ENCODE results near the gene MMP25.
A peak's percentile ranks its signal among the peaks of the same experiment; 100 is the strongest.
"Not testable (repeated sequence)": the region's sequence is repeated elsewhere in the genome, so short reads cannot be mapped to it uniquely, and the experiment has no call there.

MMP25 gene

DNA sequence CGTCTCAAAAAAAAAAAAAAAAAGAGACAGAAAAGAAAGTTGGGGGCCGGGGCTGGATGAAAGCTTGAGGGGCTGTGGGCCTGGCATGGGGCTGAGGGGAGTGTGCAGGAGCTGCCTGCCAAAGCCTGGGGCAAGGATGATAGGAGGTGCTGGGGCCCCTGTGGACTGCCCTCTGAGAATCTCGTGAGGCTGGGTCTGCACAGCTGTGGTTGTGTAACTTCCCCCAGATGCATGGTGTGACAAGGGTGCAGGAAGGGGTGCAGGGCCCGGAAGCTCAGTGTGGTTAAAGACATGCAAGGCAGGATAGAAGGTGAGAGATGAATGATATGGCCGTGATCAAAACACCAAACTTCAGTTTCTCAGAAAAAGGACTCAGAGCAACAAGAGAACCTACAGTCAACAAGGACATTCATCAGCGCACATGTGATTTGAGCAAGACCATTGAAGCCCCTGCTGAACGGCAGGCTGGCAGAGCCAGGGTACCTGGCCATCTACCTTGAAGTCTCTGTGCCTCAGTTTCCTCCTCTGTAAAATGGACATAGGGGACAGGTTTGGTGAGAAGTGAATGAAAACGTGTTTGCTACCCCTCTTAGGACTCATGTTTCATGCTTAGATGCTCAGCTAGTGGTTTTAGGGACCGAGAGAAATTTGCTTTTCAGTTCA is 28.6 kb downstream of the MMP25 start:
- no peak for DNase-seq

DNA sequence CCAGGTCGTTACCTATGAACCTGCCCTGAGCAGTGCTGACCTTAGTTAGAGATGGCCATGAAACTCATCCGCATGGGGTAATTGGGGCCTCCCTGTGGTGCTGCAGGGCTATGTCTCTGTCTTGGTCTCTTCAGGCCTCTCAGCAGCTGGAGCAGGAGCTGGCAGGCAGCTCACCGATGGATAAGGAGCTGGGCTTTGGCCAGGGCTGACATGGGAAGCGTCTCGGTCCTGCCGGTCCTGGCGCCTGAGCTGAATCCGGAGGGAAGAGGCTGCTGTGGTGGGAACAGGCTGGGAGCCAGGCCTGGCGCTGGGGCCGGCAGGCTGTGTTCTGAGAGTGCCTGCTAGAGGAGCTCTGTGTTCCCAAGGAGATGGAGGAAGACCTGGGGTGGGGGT is 29.2 kb downstream of the MMP25 start:
- no peak for DNase-seq

DNA sequence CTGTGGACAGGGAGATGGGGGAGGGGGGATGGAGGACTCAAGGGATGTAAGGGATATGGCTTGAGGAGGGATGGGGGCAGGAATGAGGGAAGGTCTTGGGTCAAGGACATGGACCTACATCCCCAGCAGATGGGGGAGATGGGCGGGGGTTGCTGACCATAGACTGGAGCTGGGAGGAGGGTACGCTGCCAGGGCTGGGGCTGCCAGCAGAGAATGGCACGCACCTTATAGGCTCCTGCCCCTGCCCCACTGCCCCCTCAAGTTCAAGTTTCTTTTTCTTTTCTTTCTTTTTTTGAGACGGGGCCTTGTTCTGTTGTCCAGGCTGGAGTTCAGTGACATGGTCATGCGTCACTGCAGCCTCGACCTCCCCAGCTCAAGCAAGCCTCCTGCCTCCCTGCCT is 29.6 kb downstream of the MMP25 start:
- not testable (repeated sequence) for DNase-seq

DNA sequence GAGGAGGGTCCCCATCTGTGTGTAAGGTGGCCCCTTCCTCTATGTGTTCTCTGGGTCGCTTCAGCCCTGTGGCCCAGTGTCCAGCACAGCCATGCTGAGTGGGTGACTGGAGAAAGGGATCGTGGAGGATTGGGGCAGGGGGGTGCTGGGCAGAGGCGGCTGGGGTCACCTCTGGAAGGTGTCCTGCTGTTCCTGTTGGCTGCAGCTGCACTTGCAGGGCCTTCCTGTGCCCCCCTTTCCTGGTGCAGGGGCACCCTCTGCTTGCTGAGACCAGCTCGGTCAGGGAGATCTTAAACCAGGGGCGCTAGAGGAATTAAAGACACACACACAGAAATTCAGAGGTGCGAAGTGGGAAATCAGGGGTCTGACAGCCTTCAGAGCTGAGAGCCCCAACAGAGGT is 30.2 kb downstream of the MMP25 start:
- DNase-seq = no peak

DNA sequence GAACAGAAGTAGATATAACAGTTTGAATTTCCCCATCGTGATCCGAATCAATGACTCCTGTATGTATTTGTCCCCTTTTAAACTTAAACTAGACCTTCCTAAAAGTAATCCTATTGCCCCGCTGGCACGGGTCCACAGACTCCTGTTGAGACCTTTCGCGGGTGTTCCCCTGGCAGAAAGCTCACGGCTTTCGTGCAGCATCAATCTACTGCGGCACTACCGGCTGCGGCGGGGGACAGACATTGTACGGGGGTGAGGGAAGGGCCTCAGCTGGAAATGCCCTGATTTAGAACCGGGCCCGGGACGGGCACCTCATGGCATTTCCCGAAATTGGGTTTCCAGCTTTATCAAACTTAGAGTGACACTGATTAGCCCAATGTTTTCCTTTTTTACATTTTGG is 33.7 kb downstream of the MMP25 start:
- no peak for DNase-seq

DNA sequence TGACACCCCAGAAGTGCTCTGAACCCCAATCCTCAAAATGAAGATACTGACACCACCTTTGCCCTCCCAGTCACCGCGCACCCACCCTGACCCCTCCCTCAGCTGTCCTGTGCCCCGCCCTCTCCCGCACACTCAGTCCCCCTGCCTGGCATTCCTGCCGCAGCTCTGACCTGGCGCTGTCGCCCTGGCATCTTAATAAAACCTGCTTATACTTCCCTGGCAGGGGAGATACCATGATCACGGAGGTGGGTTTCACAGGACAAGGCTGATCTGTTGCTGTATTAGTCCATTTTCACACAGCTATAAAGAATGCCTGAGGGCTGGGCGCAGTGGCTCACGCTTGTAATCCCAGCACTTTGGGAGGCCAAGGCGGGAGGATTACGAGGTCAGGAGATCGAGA is 35.6 kb downstream of the MMP25 start:
- DNase-seq = not testable (repeated sequence)

DNA sequence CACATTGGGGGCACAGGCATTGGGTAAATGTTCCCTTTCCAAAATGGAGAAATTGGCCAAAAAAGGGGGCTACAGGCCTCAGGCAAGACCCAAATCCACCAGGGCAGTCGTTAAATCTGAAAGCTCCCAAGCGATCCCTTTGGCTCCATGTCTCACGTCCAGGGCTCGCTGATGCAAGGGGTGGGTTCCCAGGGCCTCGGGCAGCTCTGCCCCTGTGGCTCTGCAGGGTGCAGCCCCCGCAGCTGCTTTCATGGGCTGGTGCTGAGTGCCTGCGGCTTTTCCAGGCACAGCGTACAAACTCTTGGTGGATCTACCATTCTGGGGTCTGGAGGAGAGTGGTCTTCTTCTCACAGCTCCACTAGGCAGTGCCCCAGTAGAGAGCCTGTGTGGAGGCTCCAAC is 37.0 kb downstream of the MMP25 start:
- DNase-seq = not testable (repeated sequence)

DNA sequence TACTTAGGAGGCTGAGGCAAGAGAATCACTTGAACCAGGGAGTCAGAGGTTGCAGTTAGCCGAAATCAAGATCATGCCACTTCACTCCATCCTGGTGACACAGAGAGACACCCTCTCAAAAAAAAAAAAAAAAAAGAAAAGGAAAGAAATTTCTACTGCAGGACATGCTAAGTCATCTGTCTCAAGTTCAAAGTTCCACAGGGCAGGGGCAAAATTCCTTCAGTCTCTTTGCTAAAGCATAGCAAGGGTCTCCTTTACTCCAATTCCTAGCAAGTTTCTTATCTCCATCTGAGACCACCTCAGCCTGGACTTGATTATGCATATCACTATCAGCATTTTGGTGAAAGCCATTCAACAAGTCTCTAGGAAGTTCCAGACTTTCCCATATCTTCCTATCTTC is 38.1 kb downstream of the MMP25 start:
- DNase-seq = no peak

DNA sequence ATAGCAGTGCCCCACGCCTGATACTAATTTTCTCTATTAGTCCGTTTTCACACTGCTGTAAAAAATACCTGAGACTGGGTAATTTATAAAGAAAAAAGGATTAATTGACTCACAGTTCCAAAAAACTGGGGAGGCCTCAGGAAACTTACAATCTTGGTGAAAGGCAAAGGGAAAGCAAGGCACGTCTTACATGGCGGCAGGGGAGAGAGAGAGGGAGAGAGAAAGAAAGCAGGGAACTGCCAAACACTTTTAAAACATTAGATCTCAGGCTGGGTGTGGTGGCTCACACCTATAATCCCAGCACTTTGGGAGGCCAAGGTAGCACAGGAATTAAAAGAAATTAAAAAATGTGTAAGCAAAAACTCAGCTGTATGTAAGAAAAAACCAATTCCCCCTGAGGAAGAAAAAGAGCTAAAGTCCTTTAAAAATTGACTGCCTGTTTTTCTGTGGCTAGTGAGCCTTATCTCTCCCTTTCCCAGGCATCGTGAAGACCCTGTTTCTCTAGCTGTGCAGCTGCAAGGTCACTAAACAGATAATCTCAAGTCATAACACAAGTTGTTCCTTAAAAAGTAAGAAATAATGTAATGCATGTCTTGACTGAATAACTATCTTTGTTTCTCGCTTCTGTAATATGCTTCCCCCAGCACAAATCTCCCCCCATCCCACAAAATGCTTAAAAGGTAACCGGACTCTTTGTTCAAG is 38.8 kb downstream of the MMP25 start:
- no peak for DNase-seq

DNA sequence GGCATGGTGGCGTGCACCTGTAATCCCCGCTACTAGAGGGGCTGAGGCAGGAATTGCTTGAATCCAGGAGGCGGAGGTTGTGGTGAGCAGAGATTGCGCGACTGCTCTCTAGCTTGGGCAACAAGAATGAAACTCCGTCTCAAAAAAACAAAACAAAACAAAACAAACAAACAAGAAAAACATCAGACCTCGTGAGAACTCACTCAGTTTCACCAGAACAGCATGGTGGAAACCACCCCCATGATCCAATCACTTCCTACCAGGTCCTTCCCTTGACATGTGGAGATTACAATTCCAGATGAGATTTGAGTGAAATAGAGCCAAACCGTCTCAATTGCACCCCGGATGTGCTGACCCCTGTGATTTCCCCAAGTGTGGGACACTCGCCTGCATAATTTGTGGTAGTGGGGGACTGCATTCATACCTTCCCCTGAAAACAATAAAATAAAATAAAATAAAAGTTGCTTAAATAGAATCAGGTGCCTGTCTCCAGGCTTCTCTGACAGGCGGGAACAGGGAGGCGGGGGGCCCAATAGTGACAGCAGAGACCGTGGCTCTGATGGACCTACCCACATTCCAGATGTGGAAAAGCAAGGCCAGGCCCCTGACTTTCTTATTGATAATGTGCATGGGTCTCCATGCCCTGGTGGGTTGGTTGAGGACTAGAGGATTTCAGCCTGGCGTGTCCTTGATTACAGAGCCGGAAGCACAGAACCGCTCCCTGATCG is 39.7 kb downstream of the MMP25 start:
- DNase-seq = no peak

DNA sequence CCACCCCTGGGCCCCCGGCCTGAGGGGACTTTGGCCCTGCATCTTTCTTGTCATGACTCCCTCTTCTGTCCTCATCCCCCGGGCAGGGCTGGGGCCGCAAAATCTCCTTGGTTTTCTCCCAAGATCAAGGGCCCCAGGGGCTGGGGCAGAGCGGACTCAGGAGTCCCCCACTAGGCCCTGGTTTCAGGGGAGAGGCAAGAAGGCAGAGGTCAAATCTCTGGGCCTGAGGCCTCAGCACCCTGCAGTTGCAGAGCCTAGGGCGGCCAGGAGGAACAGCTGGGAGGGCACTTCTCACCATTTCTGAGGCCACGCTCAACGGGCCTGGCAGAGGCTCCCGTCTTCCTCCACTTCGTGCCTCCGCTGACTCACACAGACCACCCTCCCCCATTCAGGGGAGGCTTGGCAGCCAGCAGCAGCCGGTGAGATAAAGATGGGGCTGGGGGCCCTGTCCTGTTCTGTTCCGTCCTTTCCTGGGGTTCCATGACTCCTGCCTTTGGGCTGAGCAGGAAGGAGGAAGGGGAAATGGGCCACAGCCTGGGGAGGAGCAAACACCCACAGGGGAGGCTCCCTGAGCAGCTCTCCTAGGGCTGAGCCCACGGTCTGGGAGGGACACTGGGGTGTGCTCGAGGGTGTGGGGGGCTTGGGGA is 40.4 kb downstream of the MMP25 start:
- DNase-seq = peak in 1 of 2 donors; percentile 24

DNA sequence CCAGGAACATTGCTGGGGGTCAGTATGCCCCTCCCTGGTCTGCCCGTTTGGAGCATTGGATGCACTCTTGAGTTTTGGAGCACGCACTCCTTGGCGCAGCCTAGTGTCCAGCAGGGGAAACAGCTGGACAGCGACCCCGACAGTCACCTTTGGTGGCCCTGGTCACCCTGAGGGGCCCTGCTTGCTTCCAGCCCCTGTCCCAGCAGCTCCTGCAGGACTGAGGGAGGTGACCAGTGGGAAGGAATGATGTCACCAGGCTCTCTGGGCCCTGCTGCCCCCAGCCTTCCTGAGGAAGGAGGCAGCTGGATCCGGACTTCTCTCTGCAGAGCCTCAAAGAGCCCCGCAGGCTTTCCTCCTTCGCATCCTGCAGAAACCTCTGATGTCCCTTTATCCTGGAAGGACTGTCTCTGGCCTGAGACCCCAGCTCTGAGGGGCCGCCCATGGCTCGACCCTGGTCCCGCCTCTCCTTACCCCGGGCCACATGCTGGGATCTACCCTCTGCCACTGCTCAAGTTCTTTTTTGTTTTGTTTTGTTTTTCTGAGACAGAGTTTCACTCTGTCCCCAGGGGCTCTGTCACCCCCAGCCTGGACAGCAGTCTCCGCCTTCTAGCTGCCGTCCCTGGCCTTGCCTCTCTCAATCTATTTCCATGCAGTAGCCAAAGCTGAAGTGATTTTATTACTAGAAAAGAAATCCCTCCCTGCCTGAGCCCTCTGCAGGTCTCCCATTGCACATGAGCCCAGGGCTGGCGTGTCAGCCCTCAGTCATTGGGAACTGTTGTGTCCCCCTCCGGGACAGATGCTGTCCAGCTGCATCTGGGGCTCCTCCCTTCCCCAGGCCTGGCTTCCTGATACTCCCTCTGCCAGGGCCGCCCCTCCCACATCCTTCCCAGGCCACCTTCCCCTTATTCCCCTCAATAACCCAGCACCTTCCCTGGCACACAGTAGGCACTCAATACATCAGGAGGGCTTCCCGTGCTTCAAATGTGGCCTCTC is 41.2 kb downstream of the MMP25 start:
- no peak for DNase-seq

DNA sequence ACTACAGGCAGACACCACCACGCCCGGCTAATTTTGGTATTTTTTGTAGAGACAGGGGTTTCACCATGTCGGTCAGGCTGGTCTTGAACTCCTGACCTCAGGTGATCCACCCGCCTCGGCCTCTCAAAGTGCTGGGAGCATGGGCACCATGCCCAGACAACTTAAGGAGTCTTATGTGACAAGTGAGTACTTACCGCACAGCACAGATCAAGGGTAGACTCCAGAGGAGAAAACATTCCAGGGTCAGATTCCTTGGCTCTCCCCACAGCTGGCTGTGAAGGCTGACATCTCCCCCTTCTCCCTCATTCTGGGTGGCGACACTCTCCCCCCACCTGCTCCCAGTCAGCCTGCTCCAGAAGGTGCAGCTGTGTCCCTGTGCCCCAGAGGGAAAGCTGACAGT is 42.1 kb downstream of the MMP25 start:
- DNase-seq = no peak

DNA sequence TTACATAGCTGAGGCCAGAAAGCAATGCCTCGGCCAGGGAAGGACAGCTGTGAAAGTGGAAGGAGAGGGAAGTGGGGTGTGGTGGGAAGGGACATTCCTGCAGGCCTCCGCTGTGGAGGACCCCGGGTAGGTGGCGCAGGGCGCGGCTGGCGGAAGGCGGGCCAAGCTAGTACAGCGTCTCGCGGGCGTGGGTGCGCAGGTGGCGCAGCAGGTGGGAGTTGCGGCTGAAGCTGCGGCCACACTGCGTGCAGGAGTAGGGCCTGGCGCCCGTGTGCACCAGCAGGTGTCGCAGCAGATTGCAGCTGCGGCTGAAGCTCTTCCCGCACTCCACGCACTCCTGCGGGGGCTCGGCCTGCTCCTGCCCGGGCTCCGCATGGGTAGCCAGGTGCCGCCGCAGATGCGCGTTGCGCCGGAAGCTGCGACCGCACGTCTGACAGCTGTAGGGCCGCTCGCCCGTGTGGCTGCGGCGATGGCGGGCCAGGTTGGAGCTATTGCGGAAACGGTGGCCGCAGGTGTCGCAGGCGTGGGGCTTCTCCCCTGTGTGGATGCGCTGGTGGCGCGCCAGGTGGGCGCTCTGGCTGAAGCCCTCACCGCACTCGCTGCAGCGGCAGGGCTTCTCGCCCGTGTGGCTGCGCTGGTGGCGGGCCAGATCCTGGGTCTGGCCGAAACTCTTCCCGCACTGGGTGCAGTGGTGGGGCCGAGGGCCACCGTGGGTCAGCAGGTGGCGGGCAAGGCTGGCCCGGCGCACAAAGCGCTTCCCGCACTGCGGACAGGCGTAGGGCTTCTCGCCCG is 42.8 kb downstream of the MMP25 start:
- no peak for DNase-seq

DNA sequence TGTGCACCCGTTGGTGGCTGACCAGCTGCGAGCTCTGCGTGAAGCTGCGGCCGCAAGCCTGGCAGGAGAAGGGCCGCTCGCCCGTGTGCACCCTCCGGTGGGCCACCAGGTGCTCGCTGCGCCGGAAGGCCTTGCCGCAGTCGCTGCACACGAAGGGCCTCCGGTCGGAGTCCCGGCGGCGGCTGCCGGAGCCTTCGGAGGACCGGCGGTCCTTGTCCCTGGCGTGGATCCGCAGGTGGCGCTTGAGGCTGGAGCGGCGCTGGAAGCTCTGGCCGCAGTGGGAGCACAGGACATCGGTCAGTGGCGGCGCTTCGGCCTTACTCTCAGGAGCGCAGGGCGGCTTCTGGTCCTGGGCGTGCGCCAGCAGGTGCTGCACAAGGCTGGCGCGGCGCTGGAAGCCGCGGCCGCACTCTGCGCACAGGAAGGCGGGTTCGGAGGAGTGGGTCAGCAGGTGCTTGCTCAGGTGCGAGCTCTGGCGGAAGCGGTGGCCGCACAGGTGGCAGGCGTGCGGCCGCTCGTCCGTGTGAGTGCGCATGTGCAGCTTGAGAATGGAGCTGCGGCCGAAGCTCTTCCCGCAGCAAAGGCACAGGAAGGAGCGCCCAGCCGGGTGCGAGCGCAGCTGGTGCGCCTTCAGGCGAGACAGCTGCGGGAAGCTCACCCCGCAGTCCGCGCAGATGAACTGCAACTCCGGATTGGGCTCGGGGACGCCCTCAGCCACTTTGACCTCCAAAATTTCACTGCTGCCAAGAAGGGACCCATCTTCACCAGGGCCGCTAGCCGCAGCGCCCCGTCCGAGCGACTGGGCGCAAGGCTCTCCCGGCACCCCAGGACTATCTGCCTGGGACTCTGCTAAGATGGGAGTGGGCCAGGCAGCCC is 43.6 kb downstream of the MMP25 start:
- DNase-seq = no peak

DNA sequence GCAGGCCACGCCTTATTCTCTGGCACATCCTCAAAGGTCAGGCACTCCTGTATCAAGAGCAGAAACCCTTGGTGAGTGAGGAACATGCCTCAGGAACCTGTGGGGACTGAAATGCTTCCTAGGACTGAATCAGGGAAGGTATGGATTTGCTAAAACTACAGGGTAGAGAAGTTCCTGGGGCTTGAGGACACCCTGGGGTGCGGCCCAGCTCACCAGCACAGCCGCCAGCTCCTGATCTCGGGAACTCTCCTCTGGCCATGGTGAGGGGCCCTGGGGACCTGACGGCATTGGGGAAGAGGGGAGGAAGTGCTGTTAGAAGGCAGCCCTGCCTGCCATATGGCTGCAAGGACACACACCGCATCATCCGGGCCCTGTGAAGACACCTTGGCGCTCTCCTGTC is 45.2 kb downstream of the MMP25 start:
- DNase-seq = no peak

DNA sequence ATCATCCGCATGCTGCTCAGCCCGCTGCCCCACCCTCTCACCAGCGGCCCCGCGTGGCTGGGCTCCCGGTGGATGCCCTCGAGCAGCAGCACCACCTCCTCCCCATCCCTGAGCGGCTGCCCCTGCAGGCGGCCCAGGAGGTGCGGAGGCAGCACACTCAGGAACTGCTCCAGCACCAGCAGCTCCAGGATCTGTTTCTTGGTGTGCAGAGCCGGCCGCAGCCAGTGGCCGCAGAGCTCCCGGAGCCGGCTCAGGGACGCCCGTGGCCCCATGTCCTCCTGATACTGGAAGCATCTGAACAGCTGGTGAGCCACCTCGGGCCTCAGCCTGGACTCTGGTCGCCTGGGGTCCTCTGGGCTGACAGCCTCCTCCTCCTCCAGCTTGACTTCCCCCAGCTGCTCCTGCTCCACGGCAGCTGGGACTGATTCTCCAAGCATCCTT is 46.2 kb downstream of the MMP25 start:
- no peak for DNase-seq

DNA sequence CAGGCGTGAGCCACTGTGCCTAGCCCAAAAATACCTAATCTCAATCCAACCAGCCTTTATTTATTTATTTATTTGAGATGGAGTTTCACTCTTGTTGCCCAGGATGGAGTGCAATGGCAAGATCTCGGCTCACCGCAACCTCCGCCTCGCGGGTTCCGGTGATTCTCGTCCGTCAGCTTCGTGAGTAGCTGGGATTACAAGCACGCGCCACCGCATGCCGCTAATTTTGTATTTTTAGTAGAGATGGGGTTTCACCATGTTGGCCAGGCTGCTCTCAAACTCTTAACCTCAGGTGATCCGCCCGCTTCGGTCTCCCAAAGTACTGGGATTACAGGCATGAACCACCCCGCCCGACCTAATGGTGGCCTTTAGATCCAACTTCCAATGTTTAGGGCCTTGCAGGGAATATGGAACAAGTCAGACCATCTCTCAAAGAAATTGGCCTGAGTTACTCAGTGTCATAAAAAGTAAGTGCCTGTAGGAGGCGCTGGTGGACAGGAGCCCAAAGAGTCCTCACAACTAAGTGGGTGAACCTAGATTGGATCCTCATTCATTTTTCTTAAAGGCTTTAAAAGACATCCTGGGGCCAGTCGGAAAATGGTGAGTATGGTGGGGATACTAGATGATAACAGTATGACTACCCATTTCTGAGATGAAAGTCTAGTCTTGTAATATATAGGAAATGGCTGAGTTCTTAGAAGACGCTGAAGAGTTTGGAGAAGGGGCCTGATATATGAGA is 48.1 kb downstream of the MMP25 start:
- DNase-seq = peak; percentile 58 to 84

DNA sequence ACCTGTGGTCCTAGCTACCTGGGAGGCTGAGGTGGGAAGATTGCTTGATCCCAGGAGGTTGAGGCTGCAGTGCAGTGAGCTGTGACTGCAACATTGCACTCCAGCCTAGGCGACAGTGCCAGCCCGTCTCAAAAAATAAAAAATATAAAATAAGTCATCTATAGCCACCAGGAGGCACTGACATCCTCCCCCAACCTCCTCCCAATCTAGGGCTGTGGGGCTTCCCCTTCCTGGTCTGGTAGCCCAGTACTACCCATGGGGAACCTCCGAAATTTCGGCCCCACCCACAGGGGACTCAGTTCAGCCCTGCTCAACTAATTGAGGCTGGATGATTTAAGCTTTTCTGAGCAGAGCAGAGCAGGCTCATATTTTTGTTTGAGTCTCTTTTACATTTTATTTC is 49.5 kb downstream of the MMP25 start:
- peak; percentile 86 to 89 for DNase-seq

DNA sequence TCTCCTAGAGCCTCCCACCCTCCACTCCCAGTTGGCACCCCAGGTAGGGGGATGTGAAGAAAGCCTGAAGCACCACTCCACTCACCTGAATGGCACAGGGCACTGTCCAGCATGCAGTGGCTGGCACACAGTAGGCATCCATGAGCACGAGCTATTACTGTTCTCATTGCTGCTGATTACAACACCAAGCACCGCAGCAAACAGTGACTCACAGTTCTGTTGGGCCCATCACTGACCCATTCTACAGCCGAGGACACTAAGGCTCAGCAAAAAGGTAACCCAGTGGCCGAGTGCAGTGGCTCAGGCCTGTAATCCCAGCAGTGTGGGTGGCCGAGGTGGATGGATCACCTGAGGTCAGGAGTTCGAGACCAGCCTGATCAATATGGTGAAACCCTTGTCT is 50.0 kb downstream of the MMP25 start:
- DNase-seq = peak in 1 of 2 donors; percentile 32
